SU-DHL-6 (cell line): ENCODE results near the gene ACTN1.

Experiments
- CTCF ChIP-seq: fragments of 200-600 bp; sonication (generic); IDR thresholded peaks from one replicate; pipeline ENCODE4 v1.5.1; 2017; ENCODE audit warnings: antibody characterized with exemption, mild to moderate bottlenecking, low read length, moderate library complexity; ENCODE audit not compliant: insufficient read depth, poor library complexity, severe bottlenecking
- EZH2phosphoT487 ChIP-seq: fragments of 200-600 bp; sonication (generic), shearing (Covaris generic); conservative IDR thresholded peaks from 2 replicates; pipeline ENCODE4 v1.6.1; 2018; ENCODE audit warnings: mild to moderate bottlenecking, antibody characterized with exemption, low read length, moderate library complexity, mixed read lengths

GRCh38 chr14:68885226-68886108 is 93.6 kb downstream of the ACTN1 start:
- TF ChIP-seq CTCF (no peak), EZH2phosphoT487 (no peak)
